ENCODE data around the gene SWI5. TPM values are rescaled to one million over a fixed set of nuclear protein-coding genes. Genes with fewer than 3 reads are reported as not detected.
"Not testable (repeated sequence)": the region's sequence is repeated elsewhere in the genome, so short reads cannot be mapped to it uniquely, and the experiment has no call there.

Gene SWI5
- total RNA-seq, 3 donors from 2014 or later (not counting 1 experiment from before 2014, with no cell fraction given): 6.3 to 9.3 (median 8.4) TPM

- DNase-seq (peak in 1 of 2 donors; percentile 17), ATAC-seq (no peak)
- no peaks in the 10 kb centered on the region for H3K9me3 ChIP-seq (ENCODE audit: control insufficient read depth, insufficient read depth, low read length)
- H3K4me3 Mint-ChIP-seq: peak overlapping the region; percentile 92
- H3K4me1 Mint-ChIP-seq: peaks cover 21 to 33% of the 10 kb centered on the region in 2 donors
- H3K9me3 Mint-ChIP-seq: no peaks in the 10 kb centered on the region
- no peaks in the 10 kb centered on the region for H3K27me3 ChIP-seq (ENCODE audit: control insufficient read depth, insufficient read depth, low read length)
- no peak for TF ChIP-seq CTCF (IDR thresholded peaks at IDR 0.05)
- peaks cover 0 to 2% of the 10 kb centered on the region in 2 donors for H3K27me3 Mint-ChIP-seq (ENCODE audit: low read depth in 2 of 2)
- intact Hi-C loops (cut with micrococcal nuclease): loop anchor here (5.0 kb wide), 1 partner anchor 46 kb away; the partner anchor contains the start of genes COQ4 and TRUB2
- H3K27ac Mint-ChIP-seq: peak overlapping the region; percentile 91 to 99
- H3K27ac ChIP-seq (ENCODE audit: low read length): peak overlapping the region; percentile 80
- peaks cover 23% of the 10 kb centered on the region for H3K4me1 ChIP-seq (ENCODE audit: control insufficient read depth, insufficient read depth, low read length)
- peak overlapping the region; percentile 71 for H3K4me3 ChIP-seq (ENCODE audit: low read length)
- no peaks in the 10 kb centered on the region for H3K36me3 Mint-ChIP-seq
- H3K36me3 ChIP-seq (ENCODE audit: control insufficient read depth, insufficient read depth, low read length): peaks cover 9% of the 10 kb centered on the region
- WGBS (ENCODE audit: insufficient coverage): 24% methylated on average over 23 of the region's 23 CpGs
Measured at GRCh38 chr9:128276574-128277270, 646 bp downstream of the SWI5 start.

GRCh38 chr9:128279088-128280073, 3.3 kb downstream of the SWI5 start:
- H3K27me3 ChIP-seq (ENCODE audit: control insufficient read depth, insufficient read depth, low read length); H3K4me3 Mint-ChIP-seq; H3K4me3 ChIP-seq (ENCODE audit: low read length); ATAC-seq; H3K36me3 Mint-ChIP-seq; H3K27ac ChIP-seq (ENCODE audit: low read length); H3K36me3 ChIP-seq (ENCODE audit: control insufficient read depth, insufficient read depth, low read length); H3K9me3 ChIP-seq (ENCODE audit: control insufficient read depth, insufficient read depth, low read length); DNase-seq; H3K9me3 Mint-ChIP-seq; H3K27me3 Mint-ChIP-seq (ENCODE audit: low read depth in 2 of 2): not testable (repeated sequence)
- H3K4me1 ChIP-seq (ENCODE audit: control insufficient read depth, insufficient read depth, low read length): peaks cover 20% of the 10 kb centered on the region
- intact Hi-C loops (cut with micrococcal nuclease): loop anchor here (5.0 kb wide), 1 partner anchor 43 kb away; the partner anchor contains the start of genes COQ4 and TRUB2
- WGBS (ENCODE audit: insufficient coverage): 81% methylated on average over 21 of the region's 22 CpGs
- Mint-ChIP-seq H3K27ac (peak overlapping the region in 1 of 2 donors; percentile 29), H3K4me1 (peaks cover 21 to 27% of the 10 kb centered on the region in 2 donors)

DNA sequence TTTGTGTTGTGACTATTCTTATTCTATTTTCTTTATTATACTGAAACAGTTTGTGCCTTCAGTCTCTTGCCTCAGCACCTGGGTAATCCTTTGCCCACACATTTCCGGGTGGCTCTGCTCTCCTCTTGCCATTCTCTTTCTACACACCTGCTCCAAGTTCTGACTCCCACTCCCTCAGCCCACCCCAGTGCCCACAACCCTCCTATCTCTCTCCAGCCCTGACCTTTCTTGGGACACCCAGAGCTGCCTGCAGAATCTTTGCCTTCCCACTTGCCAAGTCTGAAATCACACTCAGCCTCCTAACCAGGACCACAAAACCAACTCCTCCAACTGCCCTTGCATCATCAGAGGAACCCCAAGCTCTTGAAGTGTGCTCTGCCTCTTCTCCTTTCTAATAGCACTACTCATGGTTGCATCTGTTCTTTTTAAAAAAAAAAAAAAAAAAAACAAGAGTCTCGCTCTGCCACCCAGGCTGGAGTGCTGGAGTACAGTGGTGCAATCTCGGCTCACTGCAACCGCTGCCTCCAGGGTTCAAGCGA, 4.1 kb downstream of the SWI5 start:
- H3K36me3 ChIP-seq (ENCODE audit: control insufficient read depth, insufficient read depth, low read length): no peaks in the 10 kb centered on the region
- H3K27me3 ChIP-seq (ENCODE audit: control insufficient read depth, insufficient read depth, low read length): no peaks in the 10 kb centered on the region
- ATAC-seq: no peak
- no peak overlapping the region for H3K4me3 ChIP-seq (ENCODE audit: low read length)
- Mint-ChIP-seq H3K27me3 (ENCODE audit: low read depth in 2 of 2) (peaks cover 0 to 2% of the 10 kb centered on the region in 2 donors), H3K9me3 (no peaks in the 10 kb centered on the region), H3K4me3 (no peak overlapping the region), H3K4me1 (peaks cover 15 to 20% of the 10 kb centered on the region in 2 donors), H3K27ac (no peak overlapping the region), H3K36me3 (no peaks in the 10 kb centered on the region)
- WGBS (ENCODE audit: insufficient coverage): 89% methylated on average over 5 of the region's 5 CpGs
- peaks cover 14% of the 10 kb centered on the region for H3K4me1 ChIP-seq (ENCODE audit: control insufficient read depth, insufficient read depth, low read length)
- TF ChIP-seq CTCF (IDR thresholded peaks at IDR 0.05): no peak
- H3K27ac ChIP-seq (ENCODE audit: low read length): no peak overlapping the region
- no peak for DNase-seq
- intact Hi-C loops (cut with micrococcal nuclease): no loop called here
- H3K9me3 ChIP-seq (ENCODE audit: control insufficient read depth, insufficient read depth, low read length): no peaks in the 10 kb centered on the region

Measured in natural killer cell (primary cell).